LHCN-M2 (cell line): ENCODE measurements around the gene GREM2. TPM values are rescaled to one million over a fixed set of nuclear protein-coding genes. Genes with fewer than 3 reads are reported as not detected.

Experiments used
- DNase-seq: peaks from one replicate; pipeline ENCODE4 v3.0.0-alpha.2; 2012; ENCODE audit warnings: low read depth
- total RNA-seq: library from RNA; depleted of rRNA; stranded (reverse); fragments of >200 nt; gene quantifications from 2 replicates; pipeline ENCODE4 v1.2.3, GENCODE V29; 2014

GREM2 gene
- total RNA-seq, 1 experiment from 2014 or later: 0.06 TPM

DNA sequence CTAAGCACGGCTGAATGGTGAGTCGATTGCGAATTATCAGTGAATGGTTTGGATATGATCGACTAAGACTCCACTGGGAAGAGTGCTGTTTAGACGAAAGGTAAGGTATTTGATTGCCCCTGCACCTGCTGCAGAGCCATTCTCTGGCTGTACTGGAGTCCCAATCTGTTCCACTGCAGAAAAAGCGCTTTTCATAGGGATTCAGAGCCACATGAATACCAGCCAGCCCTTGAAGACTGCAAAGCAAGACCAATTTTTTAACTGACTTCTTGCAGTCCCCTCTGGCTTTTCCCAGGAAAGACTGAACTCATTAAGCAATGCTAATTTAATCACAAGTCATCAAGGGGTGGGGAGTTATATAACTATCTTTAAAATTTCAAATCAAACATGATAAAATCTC, 1.3 kb downstream of the GREM2 start:
- DNase-seq: no peak

DNA sequence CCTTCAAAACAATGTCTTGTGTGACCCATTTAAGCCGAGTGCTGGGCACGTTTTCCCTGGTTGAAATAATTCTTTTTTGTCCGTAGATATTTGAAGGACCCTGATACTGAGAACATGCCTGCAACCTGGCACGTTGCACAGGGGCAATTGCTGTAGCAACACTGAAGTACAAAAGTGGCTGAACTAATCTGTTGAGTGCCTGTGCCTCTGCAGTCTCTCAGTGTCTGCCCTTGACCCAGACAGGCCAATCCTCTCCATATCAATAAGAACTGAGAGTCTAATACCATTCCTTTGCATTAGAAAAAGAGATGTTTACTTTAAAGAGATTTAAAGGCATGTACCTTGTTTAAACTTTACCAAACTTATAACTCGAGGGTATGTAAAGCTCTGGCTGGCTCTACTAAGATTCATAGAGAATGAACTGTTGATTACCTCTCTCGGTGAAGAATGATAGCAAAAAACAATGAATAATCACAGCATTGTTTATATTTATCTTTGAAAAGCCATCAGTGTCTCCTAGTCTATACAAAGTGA, 2.4 kb downstream of the GREM2 start:
- DNase-seq: no peak

DNA sequence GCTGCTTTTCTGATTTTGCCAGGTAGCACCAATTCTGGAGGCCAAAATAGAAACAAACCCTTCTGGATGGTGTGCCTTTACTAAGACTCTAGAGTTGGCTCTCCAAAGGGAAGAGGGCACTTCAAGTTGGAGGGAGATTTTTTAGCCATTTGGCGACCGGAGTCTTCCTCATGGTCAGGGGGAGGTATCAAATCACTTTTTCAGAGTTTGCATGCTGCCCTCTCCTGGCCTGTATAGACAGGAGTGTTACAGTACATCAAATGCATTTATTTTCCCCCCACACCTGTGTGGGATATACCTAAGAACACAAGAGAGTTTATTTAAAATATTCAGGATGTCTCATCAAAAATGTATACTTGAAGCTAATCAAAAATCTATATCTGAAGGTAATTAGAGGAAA, 3.2 kb downstream of the GREM2 start:
- no peak for DNase-seq

DNA sequence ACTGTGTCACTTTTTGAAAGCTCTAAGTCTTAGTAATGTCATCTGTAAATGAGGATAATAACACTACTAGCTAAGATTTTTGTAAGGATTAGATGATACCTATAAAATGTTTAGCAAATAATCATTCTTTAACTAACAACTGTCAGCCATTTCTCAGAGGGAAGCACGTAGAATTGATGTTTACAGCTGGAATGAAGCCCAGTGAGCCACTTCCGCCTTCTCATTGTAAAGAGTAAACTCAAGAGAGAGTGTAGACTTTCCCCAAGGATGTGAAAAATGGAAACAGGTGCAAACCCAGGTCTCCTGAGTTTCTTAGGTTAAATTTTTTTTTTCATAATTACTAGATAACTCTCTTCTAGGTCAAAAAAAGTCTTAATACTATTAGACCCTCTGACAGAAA, 4.9 kb downstream of the GREM2 start:
- no peak for DNase-seq

DNA sequence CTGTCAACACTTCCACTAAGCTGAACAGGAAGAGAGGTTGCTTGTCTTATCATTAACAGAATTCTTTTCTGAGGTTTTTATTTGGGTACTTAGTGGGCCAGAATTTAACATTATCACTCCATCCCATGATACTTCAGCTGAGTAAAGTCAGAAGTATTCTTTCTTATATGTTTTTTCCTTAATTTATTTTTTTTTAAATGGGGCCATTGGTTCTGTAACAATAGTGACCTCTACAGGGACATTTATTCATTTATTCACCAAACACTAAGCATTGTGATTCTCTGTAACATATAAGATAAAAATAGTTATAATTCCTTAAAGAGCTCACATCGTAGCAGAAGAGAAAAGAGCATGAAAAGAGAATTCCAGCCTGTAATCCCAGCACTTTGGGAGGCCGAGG, 9.8 kb downstream of the GREM2 start:
- DNase-seq: no peak

DNA sequence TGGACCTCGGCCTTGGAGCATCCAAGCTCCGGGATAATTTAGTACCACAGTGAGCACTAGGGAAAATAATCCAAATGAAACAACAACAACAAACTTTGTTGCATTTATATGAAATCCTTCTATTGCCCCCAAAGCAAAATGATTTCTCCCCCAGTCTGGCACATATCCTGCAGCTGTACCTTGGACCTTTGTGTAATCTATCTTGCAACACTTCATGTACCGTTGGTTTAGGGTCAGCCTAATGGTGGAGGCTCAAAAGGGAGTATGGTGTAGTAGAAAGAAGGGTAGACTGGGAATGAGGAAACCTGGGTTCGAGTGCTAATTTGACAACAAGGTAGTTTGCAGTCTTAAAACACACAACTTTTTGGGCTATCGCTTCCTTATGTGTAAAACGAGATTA, 12.1 kb downstream of the GREM2 start:
- no peak for DNase-seq

DNA sequence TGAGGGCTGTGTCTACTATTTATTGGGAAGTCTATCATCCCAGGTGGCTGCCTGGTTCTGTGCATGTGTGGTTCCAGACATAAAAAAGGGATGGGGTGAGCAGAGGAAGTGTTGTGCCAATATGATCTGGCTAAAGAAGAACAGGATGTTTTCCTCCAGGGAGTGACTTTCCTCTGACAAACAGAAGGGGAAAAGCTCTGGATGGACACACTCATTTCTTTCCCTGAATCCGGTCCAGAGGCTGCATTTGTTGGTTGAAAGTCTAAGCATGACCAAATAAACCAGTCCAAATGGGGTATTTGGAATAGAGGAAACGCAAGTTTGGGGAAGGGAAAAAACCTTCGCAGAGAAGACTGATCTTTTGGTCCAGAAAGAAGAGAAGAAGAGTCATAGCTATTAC, 12.7 kb downstream of the GREM2 start:
- no peak for DNase-seq

DNA sequence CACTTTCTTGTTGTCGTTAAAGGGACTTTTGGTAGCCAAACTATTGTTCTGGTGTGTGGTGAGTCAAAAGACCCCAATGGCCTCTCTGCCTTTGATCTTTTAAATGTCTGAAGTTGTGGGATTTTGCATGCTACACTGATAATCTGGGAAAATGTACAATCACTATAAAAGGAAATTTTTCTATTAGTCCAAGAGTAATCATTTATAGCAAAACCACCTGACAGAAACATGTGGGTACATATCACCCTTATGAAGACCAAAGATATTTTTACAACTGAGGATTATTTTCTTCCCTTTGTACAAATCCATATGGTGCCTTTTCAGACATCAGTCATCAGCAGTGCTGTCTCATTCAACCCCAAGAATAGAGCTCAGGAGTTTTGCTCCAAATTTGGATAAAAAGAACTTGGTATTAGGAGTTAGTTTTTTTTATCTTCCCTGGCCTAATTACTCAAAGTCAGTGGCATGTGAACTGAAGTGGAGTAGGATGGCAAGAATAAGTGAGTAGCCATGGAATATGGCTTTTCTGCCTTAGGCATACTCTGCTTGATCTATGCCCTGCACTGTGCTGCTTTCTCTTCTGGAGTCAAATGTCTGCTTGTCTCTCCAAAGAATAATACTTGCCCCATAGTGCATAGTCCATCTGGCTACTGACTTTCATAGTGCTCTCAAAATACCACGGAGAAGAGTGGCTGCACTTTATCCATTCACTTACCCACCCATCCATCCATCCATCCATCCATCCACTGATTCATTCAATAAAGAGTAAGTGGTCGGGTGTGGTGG, 13.5 kb downstream of the GREM2 start:
- DNase-seq: no peak

DNA sequence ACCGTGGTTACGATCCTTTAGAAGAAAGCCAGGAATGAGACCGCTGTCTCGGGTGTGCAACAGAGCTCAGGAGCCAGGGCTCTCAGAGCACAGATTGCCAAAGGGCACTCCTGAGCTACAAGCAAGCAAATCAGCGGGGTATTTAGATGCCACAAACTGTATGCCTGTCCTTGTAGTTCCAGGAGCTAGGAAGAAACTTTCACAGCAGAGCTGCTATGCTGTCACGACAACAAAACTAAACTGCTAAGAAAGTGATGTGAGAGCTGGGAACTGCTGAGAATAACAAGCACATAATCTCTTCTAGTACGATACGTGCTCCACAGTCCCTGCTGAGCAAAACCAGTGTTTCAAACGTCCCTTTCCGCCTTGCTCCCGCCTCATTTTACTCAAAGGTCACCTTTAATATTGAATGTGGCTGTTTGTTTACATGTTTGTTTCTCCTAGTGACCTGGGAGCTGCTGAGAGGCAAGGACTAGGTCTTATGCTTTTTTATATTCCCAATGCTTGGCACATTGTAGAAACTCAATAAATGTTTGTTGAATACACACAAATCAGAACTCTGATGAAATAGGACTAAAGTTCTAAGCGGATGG, 14.7 kb downstream of the GREM2 start:
- DNase-seq: no peak

DNA sequence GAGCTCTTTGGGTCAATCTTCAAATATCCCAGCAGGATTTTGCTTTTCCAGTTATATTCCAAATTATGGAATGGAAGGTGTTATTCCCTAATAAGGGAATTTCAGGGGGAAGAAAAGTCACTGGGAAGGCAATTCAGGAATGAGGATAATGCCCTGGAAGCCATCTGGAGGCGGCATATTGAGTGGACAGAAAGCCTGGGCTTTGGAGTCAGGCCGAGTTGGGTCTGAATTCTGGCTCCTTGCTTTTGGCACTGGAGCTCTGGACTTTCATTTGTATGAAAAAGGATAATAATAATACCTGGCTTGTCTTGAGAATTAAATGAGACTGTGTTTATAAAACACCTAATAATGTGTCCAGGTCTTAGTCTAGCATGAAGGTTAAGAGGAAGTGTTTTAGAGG, 16.5 kb downstream of the GREM2 start:
- no peak for DNase-seq

DNA sequence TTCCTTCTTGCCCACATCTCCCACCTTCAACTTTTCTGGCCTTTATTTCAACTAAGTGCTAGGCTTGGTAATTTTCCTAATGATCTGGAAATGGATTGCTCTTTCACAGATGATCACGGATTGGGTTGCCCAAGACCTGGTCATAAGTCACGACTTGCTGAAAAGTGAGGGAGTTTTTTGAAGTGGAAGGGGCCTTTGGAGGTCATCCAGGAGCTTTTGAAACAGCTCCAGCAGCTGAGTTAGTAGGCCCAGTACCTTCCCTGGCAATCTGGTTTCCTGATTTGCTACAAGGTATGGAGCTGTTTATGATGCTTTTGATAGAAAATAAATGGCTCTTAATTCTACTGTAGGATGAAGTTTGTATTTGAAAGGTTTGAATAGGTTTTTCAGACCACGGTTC, 20.4 kb downstream of the GREM2 start:
- DNase-seq: no peak

DNA sequence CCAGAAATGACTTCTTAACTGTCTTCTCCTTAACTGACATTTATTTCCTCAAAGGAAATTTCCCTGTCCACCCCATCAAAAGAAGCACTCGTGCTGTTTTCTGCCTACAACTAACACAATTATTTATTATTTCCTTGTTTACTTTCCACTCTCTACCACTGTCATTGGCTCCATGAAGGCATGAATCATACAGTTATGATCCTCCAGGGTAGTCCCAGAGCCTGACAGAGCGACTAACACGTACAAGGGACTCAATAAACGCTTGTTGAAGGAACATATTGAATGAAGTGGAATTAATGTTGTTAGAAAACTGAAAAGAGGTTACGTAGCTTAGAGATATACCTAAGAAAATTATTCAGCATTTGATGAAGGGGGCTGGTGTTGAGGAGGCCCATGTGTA, 20.9 kb downstream of the GREM2 start:
- no peak for DNase-seq

DNA sequence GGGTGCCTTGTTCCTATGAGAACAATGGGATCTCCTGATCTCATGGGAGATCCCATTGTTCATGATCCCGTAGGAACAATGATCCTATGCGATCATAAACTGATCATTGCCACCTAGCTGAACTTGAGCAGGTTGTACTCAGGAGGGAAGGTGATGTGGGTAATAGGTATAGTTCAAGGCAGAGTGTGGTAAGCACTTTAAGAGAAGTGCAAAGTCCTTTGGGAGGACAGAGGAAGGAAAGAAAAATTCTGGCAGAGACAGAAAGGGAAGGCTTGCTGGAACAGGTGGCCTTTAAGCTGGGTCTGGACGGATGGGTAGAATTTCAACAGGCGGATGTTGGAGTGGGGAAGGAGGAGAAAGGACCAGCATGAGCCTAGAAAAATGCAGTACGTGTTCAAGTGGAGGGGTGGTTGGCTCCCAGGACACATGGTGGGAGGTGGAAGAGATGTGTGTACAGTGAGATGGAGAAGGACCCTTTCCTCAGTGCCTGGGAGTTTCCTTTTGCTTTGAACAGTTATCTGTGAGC, 22.3 kb downstream of the GREM2 start:
- no peak for DNase-seq

DNA sequence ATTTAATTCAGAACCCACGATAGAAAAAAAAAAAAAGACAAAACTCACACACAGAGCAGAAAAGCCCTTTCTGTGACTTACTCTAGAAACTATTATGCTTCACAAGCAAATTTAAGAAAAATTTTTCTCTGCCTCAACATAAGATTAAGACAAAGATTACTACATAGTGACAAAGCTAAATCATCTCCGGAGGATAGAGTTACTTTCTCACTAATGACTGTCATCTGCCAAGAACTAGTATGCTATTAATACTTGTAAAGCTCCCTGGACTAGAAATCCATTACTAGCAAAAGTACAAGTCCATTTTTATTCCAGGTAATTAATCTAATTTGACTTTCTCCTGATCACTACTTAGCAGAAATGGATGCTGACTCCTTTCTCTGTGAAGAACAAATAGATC, 25.9 kb downstream of the GREM2 start:
- DNase-seq: no peak

DNA sequence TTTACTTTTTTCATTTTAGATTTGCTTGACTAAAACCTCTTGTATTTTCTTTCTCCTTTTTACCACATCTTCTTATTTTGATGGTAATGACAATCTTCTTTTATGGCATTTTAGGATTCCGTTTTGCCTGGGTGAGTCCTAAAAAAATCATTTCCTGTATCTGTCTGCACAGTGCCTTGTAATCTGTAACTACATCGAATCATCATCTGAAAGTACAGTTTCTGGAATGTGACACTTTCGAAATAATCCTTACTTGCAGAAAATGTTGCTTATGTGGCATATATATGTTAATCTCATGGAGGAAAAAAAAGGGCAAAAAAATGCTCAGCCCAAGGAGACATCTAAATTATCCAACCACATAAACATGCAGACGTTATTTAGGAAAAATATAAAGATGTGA, 29.0 kb downstream of the GREM2 start:
- no peak for DNase-seq

DNA sequence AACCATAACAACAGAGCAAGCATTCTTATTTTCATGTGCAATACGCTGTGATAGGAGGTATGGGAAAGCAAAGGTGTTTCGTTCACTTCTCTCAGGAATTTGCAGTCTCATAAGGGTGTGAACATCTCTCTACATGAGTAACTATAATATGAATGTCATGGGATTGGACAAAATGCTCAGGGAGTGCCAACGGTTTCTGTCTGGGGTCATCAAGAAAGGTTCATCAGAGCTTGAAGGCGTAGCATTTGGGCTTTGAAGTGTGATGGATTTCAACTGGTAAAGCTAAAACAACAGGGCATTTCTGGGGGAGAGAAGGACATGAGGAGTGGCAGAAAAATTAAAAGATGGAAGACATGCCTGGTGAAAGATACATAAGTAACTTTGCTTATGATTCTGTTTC, 32.4 kb downstream of the GREM2 start:
- DNase-seq: no peak

DNA sequence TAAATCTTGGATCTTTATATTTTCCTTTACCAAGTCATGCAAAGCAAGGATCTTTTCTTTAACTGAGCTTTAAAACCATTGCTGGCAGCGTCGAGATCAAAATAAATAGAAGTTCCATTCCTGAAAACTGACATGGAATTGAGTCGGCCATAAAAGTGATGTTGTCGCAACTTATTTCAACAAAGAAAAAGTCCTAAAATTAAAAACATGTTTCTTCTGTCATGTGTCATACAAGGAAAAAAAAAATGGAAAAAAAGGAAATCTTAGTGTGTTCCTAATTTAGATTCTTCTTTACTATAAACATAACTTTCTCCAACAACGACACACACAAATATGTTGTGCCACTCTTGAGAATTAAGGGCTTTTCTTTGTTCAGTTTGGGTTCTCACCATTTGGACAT, 34.9 kb downstream of the GREM2 start:
- DNase-seq: no peak

DNA sequence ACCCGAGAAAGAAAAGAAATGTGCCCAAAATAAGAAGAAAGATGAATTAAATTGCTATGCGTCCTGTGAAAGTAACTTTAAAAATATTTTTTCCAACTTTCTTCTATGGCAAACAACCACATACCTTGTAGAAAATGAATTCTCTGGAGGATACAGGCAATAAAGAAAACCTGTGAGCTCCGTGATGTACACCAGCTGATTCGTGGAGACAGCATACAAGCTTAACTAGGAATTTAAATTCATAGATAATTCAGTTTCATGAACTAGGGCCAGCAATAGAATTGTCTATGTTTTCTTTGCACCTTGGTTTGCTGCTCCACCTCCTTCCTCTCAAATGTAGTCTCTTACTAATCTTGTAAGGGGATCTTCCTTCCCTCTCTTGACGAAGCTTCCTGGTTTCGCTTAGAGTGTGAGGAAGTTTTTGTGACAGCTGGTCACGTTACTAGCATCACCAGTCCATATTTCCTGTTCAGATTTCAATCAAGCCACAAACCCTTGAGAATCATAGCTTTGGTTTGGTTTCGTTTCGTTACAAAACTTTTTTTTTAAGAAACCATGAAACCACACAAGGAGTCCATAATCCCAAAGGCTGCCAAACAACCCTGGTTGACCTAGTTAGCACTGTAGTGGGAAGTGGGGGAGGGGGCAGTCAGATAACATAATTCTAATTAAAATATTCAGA, 35.8 kb downstream of the GREM2 start:
- DNase-seq: peak; percentile 93

DNA sequence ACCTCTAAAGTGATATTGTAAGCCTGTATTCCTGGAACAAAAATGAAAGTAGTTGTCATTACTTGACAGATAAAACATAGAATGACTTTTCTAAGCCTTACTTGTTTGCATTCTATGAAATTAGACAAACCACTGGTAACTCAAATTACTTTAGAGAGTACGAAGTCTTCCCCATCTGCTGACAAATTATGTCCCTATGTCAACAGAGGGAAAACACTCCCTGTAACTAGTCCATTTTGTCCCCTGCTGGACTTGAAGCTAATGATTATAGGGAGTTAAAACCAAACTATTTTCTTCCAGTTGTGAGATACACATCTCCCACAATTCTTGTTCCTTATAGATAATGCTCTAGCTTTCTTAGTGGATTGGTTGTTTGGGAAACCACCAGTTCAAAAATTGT, 39.6 kb downstream of the GREM2 start:
- no peak for DNase-seq

DNA sequence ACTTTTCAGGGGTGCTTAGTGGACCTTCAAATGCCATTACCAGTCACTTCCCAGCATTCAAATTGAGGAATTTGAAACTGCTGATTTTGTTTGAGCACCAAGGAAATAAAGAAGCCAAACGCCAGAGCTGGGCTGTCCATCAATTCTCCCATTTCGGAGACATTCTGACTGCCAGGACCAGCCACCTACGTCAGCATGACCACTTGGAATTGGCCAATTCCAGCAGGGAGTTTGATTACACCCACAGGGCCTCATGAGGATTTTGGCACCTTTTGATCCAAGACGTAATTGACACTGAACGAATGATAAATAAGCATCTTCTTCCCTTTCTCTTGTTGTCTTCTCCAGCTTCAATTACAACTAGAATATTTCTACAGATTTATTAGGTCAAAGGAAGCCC, 40.2 kb downstream of the GREM2 start:
- no peak for DNase-seq

DNA sequence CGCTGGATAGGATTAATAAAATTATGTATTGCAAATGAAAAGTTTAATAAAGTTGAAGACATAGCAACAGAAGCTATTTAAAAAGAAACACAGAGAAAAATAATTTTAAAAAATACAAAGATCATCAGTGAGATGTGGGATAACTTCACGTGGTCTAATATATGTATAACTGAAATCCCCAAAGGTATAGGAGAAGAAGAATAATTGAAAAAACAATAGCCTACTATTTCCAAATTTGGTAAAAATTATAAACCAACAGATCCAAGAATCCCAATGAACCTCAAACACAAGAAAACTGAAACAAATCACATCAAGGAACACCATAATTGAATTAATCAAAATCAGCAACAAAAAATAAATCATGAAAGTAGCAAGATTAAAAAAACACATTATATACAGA, 44.9 kb downstream of the GREM2 start:
- DNase-seq: no peak

DNA sequence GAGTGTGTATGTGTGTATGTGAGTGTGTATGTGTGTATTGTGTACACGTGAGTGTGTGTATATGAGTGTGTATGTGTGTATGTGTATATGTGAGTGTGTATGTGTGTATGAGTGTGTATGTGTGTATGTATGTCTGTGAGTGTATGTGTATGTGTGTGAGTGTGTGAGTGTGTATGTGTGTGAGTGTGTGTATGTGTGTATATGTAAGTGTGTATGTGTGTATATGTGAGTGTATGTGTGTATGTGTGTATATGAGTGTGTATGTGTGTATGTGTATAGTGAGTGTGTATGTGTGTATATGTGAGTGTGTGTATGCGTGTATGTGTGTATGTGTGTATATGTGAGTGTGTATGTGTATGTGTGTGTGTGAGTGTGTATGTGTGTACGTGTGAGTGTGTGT, 49.2 kb downstream of the GREM2 start:
- no peak for DNase-seq
